HG03196 (cell line): ENCODE measurements around the gene JPT1.

Experiments
- ATAC-seq: cut with Tn5 transposase; IDR thresholded peaks from one replicate; pipeline ENCODE4 v1.9.1; 2021; ENCODE audit not compliant: unreplicated experiment

The JPT1 gene

DNA sequence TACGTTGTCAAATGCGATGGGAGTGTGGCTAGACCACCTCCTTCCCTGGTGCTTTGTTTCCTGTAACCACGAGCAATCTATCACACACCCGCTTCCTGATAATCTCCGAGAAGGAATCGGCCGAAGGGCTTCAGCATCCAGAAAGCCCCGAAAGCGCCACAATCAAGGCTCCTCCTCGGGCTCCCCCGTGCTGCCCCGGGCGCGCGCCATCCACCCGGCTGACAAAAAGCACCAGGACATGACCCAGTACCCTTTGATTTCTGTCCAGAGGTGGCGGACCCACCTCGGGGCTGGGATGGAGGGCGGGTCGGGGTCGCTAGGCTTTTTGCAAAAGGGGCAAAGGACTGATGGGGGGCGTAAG is 45.3 kb downstream of the JPT1 start:
- ATAC-seq, result no peak

DNA sequence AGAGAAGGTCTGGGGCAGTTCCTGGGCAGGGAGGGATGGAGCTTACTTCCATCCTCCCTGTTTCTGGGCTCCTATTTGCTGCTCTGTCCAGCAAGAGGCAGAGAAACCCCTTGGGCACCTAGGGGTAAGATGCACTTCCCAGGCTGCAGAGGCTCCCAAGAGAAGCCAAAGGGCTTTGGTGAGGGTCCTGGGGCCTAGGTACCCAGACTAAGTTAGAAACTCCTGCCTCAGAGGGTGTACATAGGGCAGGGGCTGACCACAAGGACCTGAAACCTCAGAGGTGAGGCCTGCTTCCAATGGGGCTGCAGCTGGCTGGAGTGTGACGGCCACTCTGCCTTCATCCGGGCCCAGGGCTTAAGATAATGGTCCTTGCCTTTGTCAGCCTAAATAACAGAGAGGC is 46.1 kb downstream of the JPT1 start:
- ATAC-seq, result no peak

DNA sequence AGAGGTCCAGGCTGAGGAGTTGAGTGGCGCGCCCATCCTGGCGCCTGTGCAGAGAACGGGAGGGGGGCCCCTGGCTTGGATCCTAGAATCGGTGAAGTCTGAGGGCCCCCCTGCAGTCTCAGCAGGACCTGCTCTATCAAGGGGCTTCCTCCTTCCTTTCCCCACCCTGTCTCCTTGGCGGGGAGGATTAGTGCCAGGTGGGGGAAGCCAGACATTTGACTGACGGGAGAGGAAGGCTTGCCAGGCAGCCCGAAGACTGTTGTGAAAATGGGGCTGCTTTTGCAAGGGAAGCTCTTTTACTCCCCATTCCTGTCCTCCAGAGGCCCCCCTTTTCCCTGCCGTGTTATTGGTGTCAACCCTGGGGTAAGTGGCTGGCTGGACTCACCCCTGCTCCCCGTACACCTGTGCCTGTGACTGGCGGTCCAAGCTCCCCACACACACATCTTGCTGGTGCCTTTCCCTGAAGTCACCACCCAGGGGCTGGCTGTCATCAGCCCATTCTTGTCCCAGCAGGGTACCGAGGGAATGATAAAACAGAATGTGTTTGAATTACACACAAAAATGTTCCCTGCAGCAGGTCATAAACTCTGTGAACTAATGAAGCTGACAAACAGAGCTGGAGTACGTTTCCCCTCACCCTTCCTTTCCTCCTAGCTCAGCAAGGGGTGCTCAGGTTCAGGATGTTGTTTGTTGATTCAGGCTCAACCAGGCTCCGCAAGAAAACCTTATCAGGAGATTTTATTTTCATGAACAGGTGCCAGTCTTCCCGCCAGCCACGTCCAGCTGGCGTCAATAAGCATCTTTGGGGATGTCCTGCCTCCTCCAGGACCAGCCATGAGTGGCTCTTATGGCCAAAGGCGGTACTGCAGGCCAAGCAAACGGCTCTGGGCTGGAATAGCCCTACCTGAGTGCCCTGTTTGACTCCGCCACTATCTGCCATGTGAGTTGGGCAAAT is 48.9 kb downstream of the JPT1 start:
- no peak for ATAC-seq

DNA sequence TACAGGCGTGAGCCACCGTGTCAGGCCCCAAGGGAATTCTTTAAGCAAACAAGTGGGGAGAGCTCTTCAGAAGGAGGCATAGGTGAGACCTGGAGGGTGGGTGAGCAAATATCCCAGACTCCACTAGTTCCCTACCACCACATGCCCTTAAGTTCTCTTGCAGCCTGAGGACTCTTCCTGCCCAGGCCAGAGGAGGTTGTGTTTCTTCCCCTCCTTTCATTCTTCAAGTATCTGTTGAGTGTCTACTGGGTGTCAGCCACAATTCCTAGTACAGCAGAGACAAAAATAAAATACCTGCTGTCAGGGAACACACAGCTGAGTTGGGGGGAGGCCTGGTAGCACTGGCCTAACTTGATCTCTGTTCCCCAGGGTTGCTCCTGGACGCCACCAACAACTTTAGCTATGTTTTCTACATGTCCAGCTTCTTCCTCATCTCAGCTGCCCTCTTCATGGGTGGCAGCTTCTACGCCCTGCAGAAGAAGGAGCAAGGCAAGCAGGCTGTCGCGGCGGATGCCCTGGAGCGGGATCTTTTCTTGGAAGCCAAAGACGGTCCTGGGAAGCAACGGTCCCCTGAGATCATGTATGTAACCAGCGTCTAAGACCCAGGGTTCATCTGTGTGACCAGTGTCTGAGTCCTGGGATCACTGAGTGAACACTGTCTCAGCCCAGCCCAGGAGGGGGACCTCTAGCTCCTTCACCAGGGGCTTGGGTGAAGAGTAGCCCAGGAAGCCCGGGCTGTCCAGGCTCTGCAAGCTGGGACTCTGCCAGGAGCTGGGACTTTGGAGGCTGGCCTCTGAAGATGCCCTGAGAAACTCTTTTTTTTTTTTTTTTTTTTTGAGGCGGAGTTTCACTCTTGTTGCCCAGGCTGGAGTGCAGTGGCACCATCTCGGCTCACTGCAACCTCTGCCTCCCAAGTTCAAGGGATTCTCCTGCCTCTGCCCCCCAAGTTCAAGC is 50.4 kb downstream of the JPT1 start:
- ATAC-seq, result no peak

DNA sequence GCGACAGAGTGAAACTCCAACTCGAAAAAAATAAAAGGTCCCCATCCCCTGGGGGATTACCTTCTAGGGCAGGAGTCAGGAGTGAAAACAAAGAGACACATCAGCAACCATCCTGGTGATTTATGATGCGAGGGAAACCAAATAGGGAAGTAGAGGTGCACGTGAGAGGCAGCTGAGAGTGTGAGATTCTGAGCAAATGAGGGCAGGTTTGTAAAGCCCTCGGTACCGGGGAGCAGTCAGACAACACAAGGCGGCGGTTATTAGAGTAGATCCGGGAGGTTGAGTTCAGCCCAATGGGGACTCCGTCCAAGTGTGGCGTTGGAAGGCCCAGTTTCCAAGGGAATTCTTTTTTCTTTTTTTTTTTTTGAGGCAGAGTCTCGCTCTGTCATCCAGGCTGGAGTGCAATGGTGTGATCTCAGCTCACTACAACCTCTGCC is 51.9 kb downstream of the JPT1 start:
- ATAC-seq, result no peak

DNA sequence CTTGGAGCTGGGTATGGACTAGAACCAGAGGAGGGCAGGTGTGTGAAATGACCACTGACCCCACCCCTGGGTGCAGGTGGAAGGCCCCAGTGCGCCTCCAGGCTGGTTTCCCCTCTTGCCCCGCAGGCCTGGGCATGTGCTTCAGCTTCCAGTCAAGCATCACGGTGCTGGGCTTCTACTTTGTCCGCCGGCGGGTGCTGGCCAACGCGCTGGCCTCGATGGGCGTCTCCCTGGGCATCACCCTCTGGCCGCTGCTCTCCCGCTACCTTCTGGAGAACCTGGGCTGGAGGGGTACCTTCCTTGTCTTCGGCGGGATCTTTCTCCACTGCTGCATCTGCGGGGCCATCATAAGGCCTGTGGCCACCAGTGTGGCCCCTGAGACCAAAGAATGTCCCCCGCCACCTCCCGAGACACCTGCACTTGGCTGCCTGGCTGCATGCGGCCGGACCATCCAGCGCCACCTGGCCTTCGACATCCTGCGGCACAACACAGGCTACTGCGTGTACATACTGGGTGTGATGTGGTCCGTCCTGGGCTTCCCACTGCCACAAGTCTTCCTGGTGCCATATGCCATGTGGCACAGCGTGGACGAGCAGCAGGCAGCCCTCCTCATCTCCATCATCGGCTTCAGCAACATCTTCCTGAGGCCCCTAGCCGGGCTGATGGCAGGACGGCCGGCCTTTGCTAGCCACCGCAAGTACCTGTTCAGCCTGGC is 54.3 kb downstream of the JPT1 start:
- ATAC-seq, result no peak

DNA sequence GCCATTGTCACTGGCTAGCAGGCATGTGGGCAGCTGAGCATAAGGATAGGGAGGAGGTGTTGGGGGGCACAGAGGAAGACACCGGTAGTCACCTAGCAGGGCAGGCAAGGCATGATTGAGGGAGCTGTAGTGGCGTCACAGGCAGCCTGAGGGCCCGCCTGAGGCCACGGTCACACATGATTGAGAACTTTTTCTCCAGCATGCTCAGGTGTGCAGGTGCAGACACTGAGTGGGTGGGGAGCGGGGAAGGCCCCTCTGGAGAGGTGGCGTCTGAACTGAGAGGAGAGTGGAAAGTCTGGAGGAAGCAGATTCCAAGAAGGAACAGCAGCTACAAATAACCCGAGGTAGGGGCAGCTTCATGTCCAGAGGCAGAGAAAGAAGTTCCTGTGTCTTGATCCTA is 55.5 kb downstream of the JPT1 start:
- ATAC-seq, result no peak

DNA sequence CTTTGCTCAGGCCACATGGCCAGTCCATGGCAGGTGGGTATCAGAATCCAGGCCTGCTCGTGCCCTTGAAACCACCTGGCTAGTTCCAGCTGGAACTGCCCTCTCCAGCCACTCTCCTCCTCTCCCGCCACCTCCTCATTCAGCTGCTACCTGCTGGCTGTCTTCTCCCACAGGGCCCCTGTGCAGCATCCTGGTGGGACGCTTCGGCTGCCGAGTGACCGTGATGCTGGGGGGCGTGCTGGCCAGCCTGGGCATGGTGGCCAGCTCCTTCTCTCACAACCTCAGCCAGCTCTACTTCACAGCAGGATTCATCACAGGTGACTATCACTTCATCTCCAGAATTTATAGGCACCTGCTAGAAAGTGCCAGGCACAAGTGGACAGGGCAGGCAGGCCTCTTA is 56.4 kb downstream of the JPT1 start:
- ATAC-seq, result no peak

DNA sequence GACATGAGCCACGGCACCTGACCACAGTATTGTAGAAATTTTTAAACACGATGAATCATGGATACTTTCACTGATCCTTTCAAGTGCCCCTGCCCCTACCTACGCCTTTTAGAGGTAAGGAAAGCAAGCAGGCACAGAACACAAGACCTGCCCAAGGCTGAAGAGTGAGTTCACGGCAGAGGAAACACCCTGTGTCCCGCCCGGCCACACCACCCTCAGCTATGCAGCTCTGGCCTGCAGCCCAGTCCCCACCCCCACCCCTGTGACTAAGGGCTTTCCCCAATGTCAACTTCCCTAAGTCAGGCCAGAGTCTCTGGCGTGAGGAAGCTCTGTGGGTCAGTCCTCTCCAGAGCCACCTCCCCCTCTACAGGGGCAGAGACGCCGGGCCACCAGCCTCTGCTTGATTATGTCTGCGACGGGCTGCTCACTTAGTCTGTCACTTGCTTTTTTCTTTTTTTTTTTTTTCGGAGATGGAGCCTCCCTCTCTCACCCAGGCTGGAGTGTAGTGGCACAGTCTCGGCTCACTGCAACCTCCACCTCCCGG is 58.2 kb downstream of the JPT1 start:
- ATAC-seq, result no peak

DNA sequence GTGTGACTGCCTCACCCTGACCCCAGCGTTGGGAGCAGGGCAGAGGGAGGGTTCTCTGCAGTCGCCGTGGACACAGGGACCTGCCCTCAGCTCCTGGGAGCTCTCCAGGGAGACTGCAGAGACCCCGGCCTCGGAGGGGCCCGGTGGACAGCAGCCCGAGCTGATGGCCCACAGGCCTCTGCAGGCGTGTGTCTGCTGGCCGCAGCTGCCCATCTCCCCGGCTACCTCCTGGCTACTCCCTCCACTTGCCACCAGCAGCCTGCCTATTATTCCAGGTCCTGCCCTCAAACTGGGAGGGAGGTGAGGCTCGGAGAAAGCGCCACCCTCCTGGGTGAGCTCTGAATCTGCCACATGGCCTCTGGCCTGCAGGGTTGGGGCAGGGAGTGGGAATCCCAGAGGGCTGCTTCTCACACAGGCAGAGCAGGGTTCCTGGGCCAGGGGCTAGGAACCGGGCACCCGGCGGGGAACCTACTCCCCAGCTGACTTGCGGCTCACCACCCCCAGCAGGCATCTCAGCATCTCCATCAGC is 59.4 kb downstream of the JPT1 start:
- no peak for ATAC-seq

DNA sequence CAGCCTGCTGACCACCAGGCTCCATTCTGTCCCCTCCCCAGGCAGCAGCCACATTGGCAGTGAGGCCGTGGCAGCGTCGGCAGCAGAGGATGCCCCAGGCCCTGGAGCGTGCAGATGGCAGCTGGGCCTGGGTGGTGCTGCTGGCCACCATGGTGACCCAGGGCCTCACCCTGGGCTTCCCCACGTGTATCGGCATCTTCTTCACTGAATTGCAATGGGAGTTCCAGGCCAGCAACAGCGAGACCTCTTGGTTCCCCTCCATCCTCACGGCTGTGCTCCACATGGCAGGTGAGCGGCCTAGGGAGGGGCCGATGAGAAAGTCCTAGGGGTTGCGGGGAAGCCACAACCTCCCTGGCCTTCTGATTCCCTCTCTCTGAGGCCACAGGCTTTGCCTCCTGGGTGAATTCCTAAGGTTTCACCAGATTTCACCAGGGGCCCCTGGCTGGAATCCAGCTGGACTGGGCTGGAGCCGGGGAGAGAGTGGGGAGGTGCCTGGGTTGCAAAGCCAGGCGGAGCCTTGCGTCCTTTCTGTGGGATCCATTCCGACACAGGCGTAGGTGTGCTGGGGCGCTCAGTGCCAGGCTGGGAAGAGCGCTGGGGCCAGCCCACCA is 60.7 kb downstream of the JPT1 start:
- no peak for ATAC-seq

DNA sequence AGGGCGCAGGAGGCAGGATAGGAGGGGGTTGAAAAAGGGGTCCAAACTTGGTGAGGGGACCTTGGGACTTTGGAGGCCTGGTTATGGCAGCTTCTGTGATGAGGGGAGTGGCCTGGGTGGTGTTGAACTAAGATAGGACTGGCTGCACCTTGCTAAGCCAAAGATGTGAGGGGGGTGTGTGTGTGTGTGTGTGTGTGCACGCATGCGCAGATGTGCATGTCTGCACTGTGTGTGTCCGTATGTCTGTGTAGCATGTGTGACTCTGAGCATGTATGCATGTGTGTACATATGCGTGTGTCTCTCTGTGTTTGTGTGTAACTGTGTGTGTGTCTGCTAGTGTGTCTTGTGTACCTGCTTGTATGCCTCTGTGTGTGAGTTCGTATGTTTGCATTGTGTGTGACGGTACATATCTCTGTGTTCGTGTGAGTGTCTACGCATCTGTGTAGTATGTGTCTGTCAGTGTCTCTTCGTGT is 62.4 kb downstream of the JPT1 start:
- ATAC-seq, result no peak

DNA sequence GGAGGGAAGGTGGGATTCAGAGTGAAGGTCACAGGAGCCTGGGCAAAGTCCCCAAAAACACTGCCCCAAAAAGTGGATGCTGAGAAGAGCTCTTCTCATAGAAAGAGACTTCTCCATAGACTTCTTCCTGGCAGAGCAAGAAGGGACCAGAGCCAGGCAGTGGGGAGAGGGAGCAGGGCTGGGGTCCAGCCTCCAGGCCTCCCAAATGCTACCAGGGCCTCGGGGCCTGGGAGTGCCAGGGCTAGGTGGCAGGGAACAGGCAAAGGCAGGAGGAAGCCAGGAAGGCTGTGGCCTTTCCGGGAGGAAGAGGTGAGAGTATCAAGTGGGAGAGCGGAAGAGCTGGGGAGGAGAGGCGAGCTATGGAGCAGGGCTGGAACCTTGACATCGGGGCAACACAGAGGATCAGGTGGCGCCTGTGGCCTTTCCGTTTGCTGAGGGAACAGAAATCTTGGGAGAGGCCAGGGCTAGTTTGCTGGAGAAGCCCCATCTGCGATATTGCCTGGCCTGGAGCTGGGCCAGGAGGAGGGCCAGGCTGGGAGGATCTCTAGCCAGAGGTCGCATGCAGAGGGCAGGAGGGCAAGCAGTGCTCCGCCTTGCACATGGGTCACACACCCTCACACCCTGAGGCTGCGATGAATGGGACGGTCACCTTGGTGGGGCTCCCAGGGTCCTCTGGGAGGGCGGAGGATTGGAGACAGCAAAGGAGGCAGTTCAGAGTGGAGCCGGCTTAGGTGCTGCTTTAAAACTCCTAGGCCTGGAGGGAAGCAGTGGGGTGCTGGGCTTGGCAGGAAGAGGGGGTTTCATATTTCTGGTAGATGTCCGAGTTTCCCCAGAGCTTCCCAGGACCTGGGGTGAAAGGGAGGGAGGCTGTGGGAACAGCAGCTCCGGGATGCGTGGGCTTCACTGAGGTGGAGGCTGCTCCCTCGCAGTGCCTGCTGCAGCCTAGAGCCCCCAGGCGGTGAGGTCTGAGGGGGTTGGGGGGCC is 63.1 kb downstream of the JPT1 start:
- ATAC-seq, result no peak

DNA sequence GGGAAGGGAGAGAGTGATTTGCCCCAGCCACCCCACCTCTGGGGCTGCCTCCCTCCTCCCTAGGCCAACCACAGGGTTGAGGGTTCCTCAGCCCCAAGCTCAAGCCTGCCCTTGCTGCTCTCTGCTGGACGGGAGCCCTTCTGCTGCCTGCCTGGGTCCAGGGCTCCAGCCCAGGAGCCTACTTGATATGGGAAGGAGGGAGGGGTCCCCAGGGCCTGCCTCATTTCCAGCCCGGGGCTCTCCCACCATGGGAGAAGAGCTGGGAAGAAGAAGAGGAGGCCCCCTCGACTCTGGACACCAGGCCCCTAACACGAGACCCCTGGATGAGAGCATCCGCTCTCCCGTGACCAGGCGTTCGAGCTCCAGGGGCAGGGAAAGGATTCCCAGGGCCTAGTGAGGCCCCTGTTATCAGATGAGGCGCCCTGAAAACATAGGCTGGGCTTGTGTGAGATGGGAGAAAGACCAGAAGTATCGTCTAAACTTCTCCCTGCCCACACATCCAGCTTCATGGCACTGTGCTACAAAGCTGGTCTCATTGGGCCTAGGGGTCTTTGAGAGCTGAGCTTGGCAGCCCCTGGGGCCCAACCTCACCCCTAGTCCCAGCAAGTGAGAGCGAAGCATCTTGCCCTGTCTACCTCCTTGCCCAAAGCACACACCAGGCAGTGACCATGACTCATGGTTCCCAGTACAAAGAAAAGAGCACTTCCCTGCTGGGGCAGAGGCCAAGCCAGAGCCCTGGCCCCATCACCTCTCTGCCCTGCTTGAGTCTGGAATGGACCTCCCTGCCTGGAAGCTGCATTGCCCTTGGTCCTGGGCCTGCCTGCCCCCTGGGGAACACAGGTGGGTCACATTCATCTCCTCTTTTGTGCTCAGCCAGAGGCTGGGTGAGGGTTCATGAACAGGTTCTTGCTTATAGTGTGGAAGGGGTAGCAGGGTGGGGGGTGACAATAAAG is 65.6 kb downstream of the JPT1 start:
- ATAC-seq, result no peak

DNA sequence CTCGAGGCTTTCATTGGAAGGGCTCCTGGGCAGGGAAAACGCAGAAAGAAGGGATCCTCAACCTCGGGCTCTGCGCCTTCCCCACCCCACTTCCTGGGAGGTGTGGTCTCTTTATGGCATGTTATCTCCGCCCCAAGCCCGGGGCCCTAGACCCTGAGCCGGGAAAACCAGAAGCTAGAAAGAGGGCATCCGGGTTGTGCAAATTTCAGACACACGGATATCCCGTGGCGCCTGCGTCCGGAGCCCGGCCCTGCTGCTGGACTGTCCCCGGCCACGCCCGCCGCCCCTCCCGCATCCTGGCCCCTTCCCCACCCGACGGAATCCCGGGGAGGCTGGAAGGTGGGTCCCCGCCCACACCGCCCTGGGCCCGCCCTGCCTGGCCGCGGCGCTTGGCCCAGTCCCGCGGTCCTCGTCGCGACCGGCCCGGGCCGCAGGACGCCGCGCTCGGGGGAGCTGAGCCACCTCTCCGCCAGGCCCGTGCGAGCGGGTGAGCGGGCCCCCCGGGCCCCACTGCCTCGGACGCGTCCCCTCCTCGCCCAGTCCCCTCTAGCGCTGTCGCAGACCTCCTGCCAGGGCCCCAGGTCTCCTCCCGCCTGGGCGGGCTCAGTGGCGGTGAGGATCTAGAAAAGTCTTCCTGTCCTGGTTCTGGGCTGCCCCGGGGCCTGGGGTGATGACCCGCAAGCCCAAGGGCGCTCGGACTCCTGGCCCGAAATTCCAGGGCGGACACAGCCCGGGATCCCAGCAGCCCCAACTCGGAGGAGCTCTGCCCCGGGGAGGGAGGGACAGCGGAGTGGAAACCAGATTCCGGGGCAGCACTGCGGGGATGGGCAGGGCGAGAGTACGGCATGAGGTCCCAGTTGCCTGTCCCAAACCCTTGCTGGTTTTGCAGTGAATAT is 66.5 kb downstream of the JPT1 start, which contains the start of gene SLC16A5:
SLC16A5 (plus strand) TSS at position 397 of the 896 bp plus-strand sequence. CDS start 5,683 bp downstream, outside the sequence.
- no peak for ATAC-seq

DNA sequence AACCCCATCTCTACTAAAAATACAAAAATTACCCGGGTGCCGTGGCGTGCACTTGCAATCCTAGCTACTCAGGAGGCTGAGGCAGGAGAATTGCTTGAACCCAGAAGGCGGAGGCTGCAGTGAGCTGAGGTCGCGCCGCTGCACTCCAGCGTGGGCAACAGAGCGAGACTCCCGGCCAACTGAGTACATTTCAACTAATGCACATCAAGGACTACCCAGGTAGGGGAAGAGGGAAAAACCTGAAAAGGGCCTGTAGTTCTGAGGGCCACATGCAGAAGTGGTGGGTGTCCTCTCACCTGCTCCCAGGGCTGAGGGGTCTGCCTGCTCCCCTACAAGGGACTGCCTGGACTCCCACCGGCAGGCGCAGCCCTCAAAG is 67.1 kb downstream of the JPT1 start:
- ATAC-seq, result no peak
